Activated CD4-positive, alpha-beta memory T cell treated with anti-CD3 and anti-CD28 coated beads, Interleukin-2, amount 10 ng/mL, durations not matched to agents 7 days and 5 days (primary cell): ENCODE results near the gene ADGRG1. TPM values are rescaled to one million over a fixed set of nuclear protein-coding genes. Genes with fewer than 3 reads are reported as not detected.
A peak's percentile ranks its signal among the peaks of the same experiment; 100 is the strongest.

Experiments used
- CTCF ChIA-PET: fragments of 350-600 bp; sonication (Branson Sonifier 250); formaldehyde crosslinking; loops from one replicate; lab custom pipeline; 2021; ENCODE audit warnings: antibody characterized with exemption, inconsistent platforms; lab: Charles Lee
- POLR2A ChIA-PET: fragments of 350-600 bp; sonication (Branson Sonifier 250); formaldehyde crosslinking; loops from one replicate; lab custom pipeline; 2021; ENCODE audit warnings: antibody characterized with exemption; lab: Charles Lee
- DNase-seq: peaks from one replicate; pipeline ENCODE4 v3.0.0-alpha.2; 2020
- H3K27ac Mint-ChIP-seq: one replicate; pipeline ENCODE4 v1.8.0; 2021; ENCODE audit warnings: mild to moderate bottlenecking, mixed read lengths
- H3K27me3 Mint-ChIP-seq: one replicate; pipeline ENCODE4 v1.8.0; 2021; ENCODE audit warnings: mixed read lengths
- H3K36me3 Mint-ChIP-seq: one replicate; pipeline ENCODE4 v1.8.0; 2021; ENCODE audit warnings: low read depth, mixed read lengths
- H3K4me1 Mint-ChIP-seq: one replicate; pipeline ENCODE4 v1.8.0; 2021; ENCODE audit warnings: mixed read lengths
- H3K4me3 Mint-ChIP-seq: one replicate; pipeline ENCODE4 v1.8.0; 2021; ENCODE audit warnings: mild to moderate bottlenecking, mixed read lengths
- H3K9me3 Mint-ChIP-seq: one replicate; pipeline ENCODE4 v1.8.0; 2021; ENCODE audit warnings: mixed read lengths
- total RNA-seq, 2 experiments: library from RNA; stranded (reverse); gene quantifications; one replicate each; pipeline ENCODE4 v1.2.3, GENCODE V29; 2021

Gene ADGRG1
- total RNA-seq, 2 experiments from 2014 or later = 7.4 to 8.3 TPM

DNA sequence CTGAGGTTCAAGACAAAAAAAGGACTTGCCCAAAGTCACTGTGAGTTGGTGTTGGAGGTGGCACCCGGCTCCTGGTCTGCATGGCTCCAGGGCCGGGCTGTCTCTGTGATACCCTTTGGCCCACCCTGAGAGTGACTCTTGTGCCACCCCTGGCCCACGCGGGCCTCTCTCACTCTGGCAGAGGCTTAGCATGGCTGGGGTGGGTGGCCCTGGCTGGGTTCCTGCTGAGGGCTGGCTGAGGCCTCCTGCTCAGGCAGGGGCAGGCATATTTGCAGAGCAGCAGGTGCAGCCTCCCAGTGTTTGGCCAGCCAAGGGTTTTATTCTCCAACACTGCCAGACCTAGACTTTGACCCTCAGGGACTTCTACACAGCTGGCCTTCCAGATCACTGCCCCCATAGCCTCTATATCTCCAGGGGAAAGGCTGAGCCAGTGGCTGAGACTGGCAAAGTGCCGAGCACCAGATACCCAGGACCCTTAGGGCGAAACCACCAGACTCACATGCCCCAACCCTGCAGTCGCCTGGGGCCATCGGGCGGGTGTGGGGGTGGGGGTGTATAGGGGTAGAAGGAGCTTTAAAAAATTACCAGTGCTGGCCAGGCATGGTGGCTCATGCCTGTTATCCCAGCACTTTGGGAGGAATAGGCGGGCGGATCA is 21.5 kb upstream of the ADGRG1 start:
- Mint-ChIP-seq H3K4me1 (peaks cover 68% of the 10 kb centered on the region), H3K9me3 (no peaks in the 10 kb centered on the region), H3K27ac (no peak overlapping the region), H3K27me3 (peaks cover 2% of the 10 kb centered on the region), H3K4me3 (no peak overlapping the region), H3K36me3 (no peaks in the 10 kb centered on the region)
- DNase-seq = peak; percentile 14
- POLR2A ChIA-PET = interaction anchor here (1.4 to 5.2 kb wide), 2 partner anchors 13 to 14 kb away, joined by 3 to 66 read pairs; no protein-coding TSS in a partner anchor
- CTCF ChIA-PET = interaction anchor here (5.0 to 5.3 kb wide), 2 partner anchors 14 to 30 kb away, joined by 55 to 90 read pairs; no protein-coding TSS in a partner anchor

- H3K27ac Mint-ChIP-seq = no peak overlapping the region
- peak; percentile 14 for DNase-seq
- ChIA-PET CTCF (interaction anchor here (4.1 to 5.3 kb wide), 4 partner anchors 8 to 40 kb away, joined by 55 to 90 read pairs (median 73); no protein-coding TSS in a partner anchor), POLR2A (interaction anchor here (2.3 to 5.2 kb wide), 3 partner anchors 14 to 128 kb away, joined by 9 to 66 read pairs (median 18); partner anchors contain the start of gene KATNB1)
- H3K9me3 Mint-ChIP-seq = no peaks in the 10 kb centered on the region
- peaks cover 2% of the 10 kb centered on the region for H3K27me3 Mint-ChIP-seq
- H3K4me1 Mint-ChIP-seq = peaks cover 63% of the 10 kb centered on the region
- H3K36me3 Mint-ChIP-seq = no peaks in the 10 kb centered on the region
- no peak overlapping the region for H3K4me3 Mint-ChIP-seq
Observed at GRCh38 chr16:57607676-57608461, 20.6 kb upstream of the ADGRG1 start.

DNA sequence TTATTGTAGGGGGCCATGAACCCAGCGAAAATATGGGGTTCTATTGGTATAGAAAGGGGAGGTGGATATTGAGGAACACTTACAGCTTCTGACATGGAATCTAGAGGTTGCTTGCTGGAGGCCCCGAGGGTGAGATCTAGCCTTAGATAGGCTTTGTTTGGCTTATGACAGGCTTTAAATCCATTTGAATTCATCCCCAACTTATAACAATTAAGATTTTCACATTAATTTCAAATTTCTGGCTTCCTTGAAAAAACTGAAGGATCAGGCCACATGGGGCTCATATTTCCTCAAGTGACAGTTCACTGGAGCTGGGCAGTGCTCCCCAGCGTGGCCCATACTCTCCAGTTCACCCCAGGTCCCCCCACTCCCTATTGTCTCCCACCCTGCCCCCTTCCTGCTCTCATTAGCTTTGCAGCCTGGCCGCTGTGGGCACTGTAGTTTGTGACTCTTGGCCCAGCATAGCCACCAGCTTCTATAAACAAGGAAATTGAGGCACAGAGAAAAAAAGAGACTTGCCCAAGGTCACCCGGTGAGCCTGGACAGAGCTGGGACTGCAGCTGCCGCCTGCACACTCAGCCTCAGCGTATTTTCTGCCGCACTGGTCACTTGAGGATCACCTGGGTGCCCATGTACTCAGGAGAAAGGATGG is 19.8 kb upstream of the ADGRG1 start:
- ChIA-PET CTCF (interaction anchor here (1.4 to 5.3 kb wide), 8 partner anchors 9 to 44 kb away, joined by 4 to 90 read pairs (median 32); partner anchors contain the start of gene ADGRG1), POLR2A (interaction anchor here (1.7 to 5.2 kb wide), 6 partner anchors 8 to 127 kb away, joined by 8 to 66 read pairs (median 20); partner anchors contain the start of genes CCDC102A and KATNB1)
- peaks cover 59% of the 10 kb centered on the region for H3K4me1 Mint-ChIP-seq
- H3K27me3 Mint-ChIP-seq = peaks cover 2% of the 10 kb centered on the region
- H3K4me3 Mint-ChIP-seq = no peak overlapping the region
- peak; percentile 13 for DNase-seq
- H3K36me3 Mint-ChIP-seq = no peaks in the 10 kb centered on the region
- H3K27ac Mint-ChIP-seq = no peak overlapping the region
- no peaks in the 10 kb centered on the region for H3K9me3 Mint-ChIP-seq

DNA sequence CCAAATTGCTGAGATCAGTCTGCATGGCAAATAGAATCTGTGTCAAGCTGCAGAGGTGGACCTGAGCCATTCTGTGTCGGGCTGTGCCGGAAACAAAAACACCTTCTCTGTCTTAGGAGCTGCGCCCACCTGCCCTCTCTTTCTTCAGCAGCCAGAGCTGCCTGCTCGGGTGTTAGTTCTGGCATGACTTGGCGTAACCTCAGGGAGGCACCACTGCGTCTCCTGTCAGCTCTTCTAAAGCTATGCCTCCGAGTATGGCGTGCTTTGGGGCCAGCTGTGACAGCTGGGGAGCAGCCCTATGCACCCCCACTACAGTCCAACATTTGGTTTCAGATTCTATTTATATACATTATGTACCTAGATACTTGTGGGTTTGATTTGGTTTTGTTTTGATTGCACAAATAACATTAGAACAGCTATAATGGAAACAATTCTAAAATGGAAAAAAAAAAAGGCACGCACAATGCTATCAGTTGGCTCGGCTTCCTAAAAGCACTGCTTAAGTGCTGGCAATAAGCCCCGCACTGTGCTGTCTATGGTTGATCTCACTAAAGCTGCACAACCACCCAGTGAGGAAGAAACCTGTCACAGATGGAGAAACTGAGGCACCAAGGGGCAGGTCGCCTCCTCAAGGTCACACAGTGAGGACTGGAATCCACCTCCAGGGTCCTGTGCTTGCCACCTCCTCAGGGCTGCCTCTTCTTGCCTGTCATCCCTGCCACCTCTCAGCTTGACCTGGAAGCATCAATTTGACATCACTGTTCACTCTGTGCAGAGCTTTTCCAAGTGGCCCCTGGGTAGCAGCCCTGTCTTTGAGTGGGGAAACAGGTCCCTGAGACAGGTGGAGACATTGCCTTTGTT is 18.7 kb upstream of the ADGRG1 start:
- Mint-ChIP-seq H3K27me3 (peaks cover 2% of the 10 kb centered on the region), H3K4me3 (peak overlapping the region; percentile 40), H3K9me3 (no peaks in the 10 kb centered on the region), H3K36me3 (no peaks in the 10 kb centered on the region), H3K27ac (peak overlapping the region; percentile 89), H3K4me1 (peaks cover 63% of the 10 kb centered on the region)
- ChIA-PET POLR2A (interaction anchor here (0.8 to 5.2 kb wide), 18 partner anchors 9 to 678 kb away, joined by 3 to 66 read pairs (median 4); partner anchors contain the start of genes ADGRG1, CCDC102A, HERPUD1 and KATNB1), CTCF (interaction anchor here (0.6 to 5.3 kb wide), 17 partner anchors 8 to 184 kb away, joined by 3 to 90 read pairs (median 5); partner anchors contain the start of genes ADGRG1, ADGRG3 and KATNB1)
- peak; percentile 81 for DNase-seq

- Mint-ChIP-seq H3K4me1 (peaks cover 63% of the 10 kb centered on the region), H3K4me3 (no peak overlapping the region), H3K27ac (peak overlapping the region; percentile 89), H3K9me3 (no peaks in the 10 kb centered on the region), H3K36me3 (no peaks in the 10 kb centered on the region), H3K27me3 (no peaks in the 10 kb centered on the region)
- DNase-seq = no peak
- CTCF ChIA-PET = interaction anchor here (0.5 to 5.3 kb wide), 10 partner anchors 11 to 125 kb away, joined by 3 to 90 read pairs (median 8); partner anchors contain the start of genes ADGRG1 and KATNB1
- POLR2A ChIA-PET = interaction anchor here (0.8 to 5.2 kb wide), 11 partner anchors 10 to 425 kb away, joined by 3 to 66 read pairs (median 8); partner anchors contain the start of genes ADGRG1, CCDC102A, KATNB1 and PSME3IP1
Observed at GRCh38 chr16:57610611-57611010, 17.8 kb upstream of the ADGRG1 start.

DNA sequence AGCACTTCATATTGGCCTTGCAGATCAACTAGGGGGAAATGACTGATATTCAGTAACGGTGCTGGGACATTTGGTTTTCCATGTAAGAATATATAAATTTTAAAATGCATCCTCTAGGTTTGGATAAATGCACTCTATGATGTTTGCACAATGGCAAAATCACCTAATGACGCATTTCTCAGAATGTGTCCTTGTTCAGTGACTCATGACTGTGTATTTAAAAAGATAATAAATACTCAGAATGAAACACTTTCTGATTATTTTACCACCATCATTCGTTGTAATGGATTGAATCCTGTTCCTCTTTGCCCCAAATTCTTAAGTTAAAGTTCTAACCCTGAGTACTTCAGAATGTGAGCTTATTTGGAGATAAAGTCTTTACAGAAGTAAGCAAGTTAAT is 17.2 kb upstream of the ADGRG1 start:
- H3K4me3 Mint-ChIP-seq = no peak overlapping the region
- H3K36me3 Mint-ChIP-seq = no peaks in the 10 kb centered on the region
- H3K4me1 Mint-ChIP-seq = peaks cover 63% of the 10 kb centered on the region
- no peaks in the 10 kb centered on the region for H3K27me3 Mint-ChIP-seq
- H3K27ac Mint-ChIP-seq = peak overlapping the region; percentile 89
- DNase-seq = no peak
- POLR2A ChIA-PET = interaction anchor here (0.6 to 5.2 kb wide), 9 partner anchors 10 to 586 kb away, joined by 3 to 66 read pairs (median 4); partner anchors contain the start of gene ADGRG1
- CTCF ChIA-PET = interaction anchor here (0.5 to 5.3 kb wide), 5 partner anchors 12 to 54 kb away, joined by 5 to 90 read pairs (median 63); no protein-coding TSS in a partner anchor
- H3K9me3 Mint-ChIP-seq = no peaks in the 10 kb centered on the region

DNA sequence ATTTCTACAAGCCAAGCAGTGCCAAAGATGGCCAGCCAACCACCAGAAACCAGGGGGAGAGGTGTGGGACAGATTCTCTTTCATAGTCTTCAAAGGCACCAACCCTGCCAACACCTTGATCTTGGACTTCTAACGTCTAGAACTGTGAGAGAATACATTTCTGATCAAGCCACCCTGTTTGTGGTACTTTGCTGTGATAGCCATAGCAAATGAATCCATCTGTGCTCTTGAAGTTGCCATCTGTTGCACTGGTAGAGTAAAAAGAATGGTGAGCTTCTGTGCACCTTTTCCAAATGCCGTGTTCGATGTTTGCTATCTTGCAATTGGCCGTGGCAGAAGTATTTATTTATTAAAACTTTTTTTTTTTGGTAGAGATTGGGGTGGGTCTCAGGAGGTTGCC is 16.7 kb upstream of the ADGRG1 start:
- H3K36me3 Mint-ChIP-seq = no peaks in the 10 kb centered on the region
- POLR2A ChIA-PET = interaction anchor here (0.7 to 5.2 kb wide), 5 partner anchors 11 to 587 kb away, joined by 3 to 66 read pairs (median 21); no protein-coding TSS in a partner anchor
- CTCF ChIA-PET = interaction anchor here (1.0 to 5.3 kb wide), 5 partner anchors 12 to 36 kb away, joined by 3 to 90 read pairs (median 63); no protein-coding TSS in a partner anchor
- H3K4me1 Mint-ChIP-seq = peaks cover 63% of the 10 kb centered on the region
- H3K4me3 Mint-ChIP-seq = no peak overlapping the region
- H3K27ac Mint-ChIP-seq = no peak overlapping the region
- no peaks in the 10 kb centered on the region for H3K9me3 Mint-ChIP-seq
- no peak for DNase-seq
- no peaks in the 10 kb centered on the region for H3K27me3 Mint-ChIP-seq

DNA sequence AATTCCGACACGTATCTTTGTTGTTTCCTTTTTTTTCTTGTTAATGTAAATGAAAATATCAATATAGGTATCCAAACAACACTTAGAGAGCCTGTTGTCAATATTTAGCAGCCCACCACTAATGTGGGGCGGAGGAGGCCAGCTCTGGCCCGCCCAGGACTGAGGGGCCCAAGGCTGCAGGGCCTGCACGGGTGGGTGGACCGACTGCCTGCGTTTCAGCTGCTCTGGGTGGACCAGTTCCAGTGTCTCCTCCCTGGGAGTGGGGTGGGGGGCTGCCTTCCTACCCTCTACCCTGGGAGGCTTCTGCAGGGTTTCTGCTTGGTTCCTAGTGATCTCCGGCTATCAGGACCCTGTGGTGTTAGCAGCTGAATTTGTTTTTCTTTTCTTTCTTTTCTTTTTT is 15.9 kb upstream of the ADGRG1 start:
- no peak for DNase-seq
- H3K27ac Mint-ChIP-seq = no peak overlapping the region
- POLR2A ChIA-PET = interaction anchor here (4.6 to 5.2 kb wide), 2 partner anchors 12 to 19 kb away, joined by 56 to 66 read pairs; no protein-coding TSS in a partner anchor
- no peaks in the 10 kb centered on the region for H3K9me3 Mint-ChIP-seq
- H3K36me3 Mint-ChIP-seq = no peaks in the 10 kb centered on the region
- H3K4me3 Mint-ChIP-seq = no peak overlapping the region
- peaks cover 62% of the 10 kb centered on the region for H3K4me1 Mint-ChIP-seq
- CTCF ChIA-PET = interaction anchor here (0.8 to 4.5 kb wide), 3 partner anchors 13 to 22 kb away, joined by 3 to 63 read pairs (median 3); no protein-coding TSS in a partner anchor
- H3K27me3 Mint-ChIP-seq = no peaks in the 10 kb centered on the region

DNA sequence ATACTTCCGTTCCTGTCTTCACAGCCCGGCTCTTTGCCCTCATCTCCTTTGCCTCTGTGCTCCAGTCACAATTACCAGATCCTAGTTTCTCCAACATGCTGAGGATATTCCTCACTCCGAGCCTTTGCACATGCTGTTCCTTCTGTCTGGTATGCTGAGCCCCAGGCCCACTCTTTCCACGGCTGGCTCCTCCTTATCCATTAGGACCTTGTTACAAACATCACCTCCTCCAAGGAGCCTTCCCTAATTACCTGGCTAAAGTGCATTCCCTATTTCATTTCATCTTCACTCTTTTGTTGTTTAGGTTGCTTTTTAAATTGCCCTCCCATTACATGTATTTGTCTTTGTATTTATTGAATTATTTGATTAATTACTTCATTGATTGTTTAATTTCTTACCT is 14.9 kb upstream of the ADGRG1 start:
- DNase-seq = no peak
- no peaks in the 10 kb centered on the region for H3K9me3 Mint-ChIP-seq
- ChIA-PET CTCF (no interaction called here), POLR2A (interaction anchor here (1.2 to 4.6 kb wide), 2 partner anchors 12 to 13 kb away, joined by 3 to 56 read pairs; no protein-coding TSS in a partner anchor)
- peaks cover 54% of the 10 kb centered on the region for H3K4me1 Mint-ChIP-seq
- no peak overlapping the region for H3K4me3 Mint-ChIP-seq
- H3K27ac Mint-ChIP-seq = no peak overlapping the region
- H3K36me3 Mint-ChIP-seq = no peaks in the 10 kb centered on the region
- no peaks in the 10 kb centered on the region for H3K27me3 Mint-ChIP-seq

DNA sequence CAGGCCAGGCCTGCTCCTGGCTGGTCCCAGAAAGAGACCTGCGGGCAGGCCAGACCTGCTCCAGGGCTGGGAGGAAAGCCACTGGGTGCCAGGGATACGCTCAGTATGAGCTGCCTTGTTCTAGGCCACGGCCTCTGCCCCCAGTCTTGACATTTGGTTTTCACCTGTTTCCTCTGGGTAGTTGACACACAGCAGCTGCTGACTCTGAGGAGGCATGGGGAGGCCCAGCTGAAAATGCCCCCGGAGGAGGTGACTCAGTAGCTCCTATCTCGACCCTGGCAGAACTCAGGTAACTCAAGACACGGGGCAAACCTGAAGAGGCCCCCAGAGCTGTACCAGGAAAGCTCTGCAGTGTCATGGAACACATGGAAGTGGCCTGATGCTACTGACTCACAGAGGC is 13.9 kb upstream of the ADGRG1 start:
- no peak overlapping the region for H3K4me3 Mint-ChIP-seq
- CTCF ChIA-PET = interaction anchor here (0.9 to 1.4 kb wide), 2 partner anchors 13 to 38 kb away, joined by 3 to 5 read pairs; no protein-coding TSS in a partner anchor
- H3K27ac Mint-ChIP-seq = no peak overlapping the region

DNA sequence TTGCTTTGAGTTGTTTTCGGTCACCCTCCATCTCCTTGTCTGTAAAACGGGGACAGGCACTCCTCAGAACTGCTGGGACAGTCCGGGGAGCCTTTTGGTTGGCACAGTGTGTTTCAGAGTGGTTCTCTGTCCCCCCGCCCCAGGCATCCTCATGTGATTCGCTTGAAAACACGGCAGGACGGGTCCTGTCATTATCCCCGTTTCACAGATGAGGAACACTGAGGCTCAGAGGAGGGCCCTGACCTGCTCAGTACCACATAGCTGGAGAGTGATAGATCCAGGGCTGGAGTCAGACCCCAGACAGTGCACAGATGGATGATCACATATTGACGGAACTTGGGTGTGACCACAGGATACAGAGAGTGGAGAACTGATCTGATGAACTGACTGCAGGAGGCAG is 13.5 kb upstream of the ADGRG1 start:
- no peak overlapping the region for H3K4me3 Mint-ChIP-seq
- no peaks in the 10 kb centered on the region for H3K36me3 Mint-ChIP-seq
- ChIA-PET CTCF (interaction anchor here (0.9 to 1.4 kb wide), 2 partner anchors 14 to 38 kb away, joined by 3 to 5 read pairs; no protein-coding TSS in a partner anchor), POLR2A (interaction anchor here (1.2 to 1.3 kb wide), 2 partner anchors 13 kb away, joined by 3 read pairs; no protein-coding TSS in a partner anchor)
- DNase-seq = no peak
- H3K27me3 Mint-ChIP-seq = peaks cover 3% of the 10 kb centered on the region
- peaks cover 40% of the 10 kb centered on the region for H3K4me1 Mint-ChIP-seq
- H3K27ac Mint-ChIP-seq = no peak overlapping the region
- no peaks in the 10 kb centered on the region for H3K9me3 Mint-ChIP-seq

More for the DNA sequence above, 13.9 kb upstream of the ADGRG1 start:
- Mint-ChIP-seq H3K36me3 (no peaks in the 10 kb centered on the region), H3K27me3 (peaks cover 3% of the 10 kb centered on the region), H3K4me1 (peaks cover 44% of the 10 kb centered on the region), H3K9me3 (no peaks in the 10 kb centered on the region)
- POLR2A ChIA-PET = interaction anchor here (1.2 kb wide), 1 partner anchor 13 kb away, joined by 3 read pairs; no protein-coding TSS in a partner anchor
- DNase-seq = no peak
